Measurements from ENCODE around the gene RGS12. TPM values are rescaled to one million over a fixed set of nuclear protein-coding genes. Genes with fewer than 3 reads are reported as not detected.

RGS12 gene
- total RNA-seq, 1 experiment from 2014 or later, result 23.1 TPM

GRCh38 chr4:3304831-3305609 is 12.2 kb downstream of the RGS12 start:
- no peak overlapping the region for H3K4me3 Mint-ChIP-seq (ENCODE audit: unreplicated experiment)
- H3K27ac Mint-ChIP-seq (ENCODE audit: unreplicated experiment), result no peak overlapping the region
- Histone ChIP-seq H3K4me1 (no peaks in the 10 kb centered on the region), H3K9me3 (no peaks in the 10 kb centered on the region), H3K36me3 (ENCODE audit: control insufficient read depth, insufficient read depth, low read length) (no peaks in the 10 kb centered on the region), H3K4me3 (ENCODE audit: low read depth, low read length) (no peak overlapping the region), H3K27me3 (replicated peaks; ENCODE audit: control insufficient read depth, insufficient read depth, low read length) (no peaks in the 10 kb centered on the region)
- CTCF ChIA-PET, result no interaction called here
- H3K36me3 Mint-ChIP-seq (ENCODE audit: insufficient read depth, unreplicated experiment), result peaks cover 13% of the 10 kb centered on the region
- intact Hi-C loops (cut with micrococcal nuclease; ENCODE audit: unreplicated experiment), result no loop called here
- H3K27me3 Mint-ChIP-seq (ENCODE audit: insufficient read depth, unreplicated experiment), result no peaks in the 10 kb centered on the region
- no peaks in the 10 kb centered on the region for H3K9me3 Mint-ChIP-seq (ENCODE audit: unreplicated experiment)
- POLR2A ChIA-PET, result no interaction called here
- no TSS peak for BruUV-seq (replicated peaks)
- DNase-seq, result no peak
- TF ChIP-seq CTCF (IDR thresholded peaks at IDR 0.05; ENCODE audit: insufficient read depth in 1 of 2, low read depth in 1 of 2, low read length in 1 of 2, severe bottlenecking in 1 of 2, unreplicated experiment in 1 of 2), result no peak
- no peaks in the 10 kb centered on the region for H3K4me1 Mint-ChIP-seq (ENCODE audit: low read depth, unreplicated experiment)

- POLR2A ChIA-PET, result no interaction called here
- no peaks in the 10 kb centered on the region for H3K27me3 Mint-ChIP-seq (ENCODE audit: insufficient read depth, unreplicated experiment)
- Histone ChIP-seq H3K9me3 (no peaks in the 10 kb centered on the region), H3K4me3 (ENCODE audit: low read depth, low read length) (no peak overlapping the region), H3K36me3 (ENCODE audit: control insufficient read depth, insufficient read depth, low read length) (no peaks in the 10 kb centered on the region), H3K27me3 (replicated peaks; ENCODE audit: control insufficient read depth, insufficient read depth, low read length) (no peaks in the 10 kb centered on the region), H3K4me1 (no peaks in the 10 kb centered on the region)
- no peak for TF ChIP-seq CTCF (IDR thresholded peaks at IDR 0.05; ENCODE audit: insufficient read depth in 1 of 2, low read depth in 1 of 2, low read length in 1 of 2, severe bottlenecking in 1 of 2, unreplicated experiment in 1 of 2)
- intact Hi-C loops (cut with micrococcal nuclease; ENCODE audit: unreplicated experiment), result no loop called here
- CTCF ChIA-PET, result no interaction called here
- no peak overlapping the region for H3K27ac Mint-ChIP-seq (ENCODE audit: unreplicated experiment)
- H3K9me3 Mint-ChIP-seq (ENCODE audit: unreplicated experiment), result no peaks in the 10 kb centered on the region
- H3K36me3 Mint-ChIP-seq (ENCODE audit: insufficient read depth, unreplicated experiment), result peaks cover 13% of the 10 kb centered on the region
- DNase-seq, result no peak
- H3K4me3 Mint-ChIP-seq (ENCODE audit: unreplicated experiment), result no peak overlapping the region
- H3K4me1 Mint-ChIP-seq (ENCODE audit: low read depth, unreplicated experiment), result no peaks in the 10 kb centered on the region
- no TSS peak for BruUV-seq (replicated peaks)
Measured at GRCh38 chr4:3305610-3306371, 13.0 kb downstream of the RGS12 start.

- H3K36me3 ChIP-seq (ENCODE audit: control insufficient read depth, insufficient read depth, low read length), result no peaks in the 10 kb centered on the region
- no peaks in the 10 kb centered on the region for H3K27me3 ChIP-seq (replicated peaks; ENCODE audit: control insufficient read depth, insufficient read depth, low read length)
- CTCF ChIA-PET, result no interaction called here
- no peaks in the 10 kb centered on the region for H3K9me3 Mint-ChIP-seq (ENCODE audit: unreplicated experiment)
- peaks cover 8% of the 10 kb centered on the region for H3K36me3 Mint-ChIP-seq (ENCODE audit: insufficient read depth, unreplicated experiment)
- no peaks in the 10 kb centered on the region for H3K9me3 ChIP-seq
- DNase-seq, result no peak
- intact Hi-C loops (cut with micrococcal nuclease; ENCODE audit: unreplicated experiment), result no loop called here
- H3K27me3 Mint-ChIP-seq (ENCODE audit: insufficient read depth, unreplicated experiment), result no peaks in the 10 kb centered on the region
- TF ChIP-seq CTCF (IDR thresholded peaks at IDR 0.05; ENCODE audit: insufficient read depth in 1 of 2, low read depth in 1 of 2, low read length in 1 of 2, severe bottlenecking in 1 of 2, unreplicated experiment in 1 of 2), result no peak
- no TSS peak for BruUV-seq (replicated peaks)
- H3K4me3 Mint-ChIP-seq (ENCODE audit: unreplicated experiment), result no peak overlapping the region
- POLR2A ChIA-PET, result no interaction called here
- no peaks in the 10 kb centered on the region for H3K4me1 ChIP-seq
- H3K4me3 ChIP-seq (ENCODE audit: low read depth, low read length), result no peak overlapping the region
- H3K27ac Mint-ChIP-seq (ENCODE audit: unreplicated experiment), result no peak overlapping the region
- H3K4me1 Mint-ChIP-seq (ENCODE audit: low read depth, unreplicated experiment), result no peaks in the 10 kb centered on the region
Measured at GRCh38 chr4:3306450-3306849, 13.6 kb downstream of the RGS12 start.

Data from Caco-2 (cell line).